Mononuclear cell (primary cell): ENCODE data around the gene AGER. TPM values are rescaled to one million over a fixed set of nuclear protein-coding genes. Genes with fewer than 3 reads are reported as not detected.

Experiments
- H3K27me3 ChIP-seq: 2 replicates; pipeline ENCODE4 v1.6.0; 2011; ENCODE audit warnings: low read length, control low read depth; ENCODE audit not compliant: insufficient read depth
- H3K4me1 ChIP-seq: 2 replicates; pipeline ENCODE4 v1.5.1; 2011; ENCODE audit warnings: mild to moderate bottlenecking, low read length, control low read depth; ENCODE audit not compliant: insufficient read depth
- H3K4me3 ChIP-seq: 2 replicates; pipeline ENCODE4 v1.5.1; 2011; ENCODE audit warnings: mild to moderate bottlenecking, low read length, moderate library complexity
- H3K9me3 ChIP-seq: 2 replicates; pipeline ENCODE4 v1.5.1; 2011; ENCODE audit warnings: low read depth, mild to moderate bottlenecking, control low read depth, low read length
- total RNA-seq: library from RNA; depleted of rRNA; stranded (reverse); fragments of >200 nt; gene quantifications from one replicate; pipeline ENCODE4 v1.2.3, GENCODE V29; 2012

Gene AGER
- total RNA-seq, 1 donor, result 1.5 TPM

- peaks cover 45% of the 10 kb centered on the region for H3K4me1 ChIP-seq
- no peaks in the 10 kb centered on the region for H3K27me3 ChIP-seq
- H3K4me3 ChIP-seq, result no peak overlapping the region
- no peaks in the 10 kb centered on the region for H3K9me3 ChIP-seq
These were observed 10.9 kb downstream of the AGER start for GRCh38 chr6:32173051-32173727.

- Histone ChIP-seq H3K27me3 (no peaks in the 10 kb centered on the region), H3K4me1 (peaks cover 30% of the 10 kb centered on the region), H3K4me3 (no peak overlapping the region), H3K9me3 (no peaks in the 10 kb centered on the region)
These were observed 12.8 kb downstream of the AGER start for GRCh38 chr6:32171234-32171633.

- Histone ChIP-seq H3K4me1 (peaks cover 24% of the 10 kb centered on the region), H3K9me3 (no peaks in the 10 kb centered on the region), H3K27me3 (no peaks in the 10 kb centered on the region), H3K4me3 (no peak overlapping the region)
These were observed 13.8 kb downstream of the AGER start for GRCh38 chr6:32170294-32170693.

GRCh38 chr6:32168807-32169591 is 15.1 kb downstream of the AGER start:
- Histone ChIP-seq H3K4me3 (no peak overlapping the region), H3K4me1 (peaks cover 13% of the 10 kb centered on the region), H3K9me3 (no peaks in the 10 kb centered on the region), H3K27me3 (no peaks in the 10 kb centered on the region)

GRCh38 chr6:32168350-32168749 is 15.7 kb downstream of the AGER start:
- Histone ChIP-seq H3K9me3 (no peaks in the 10 kb centered on the region), H3K27me3 (no peaks in the 10 kb centered on the region), H3K4me3 (no peak overlapping the region), H3K4me1 (peaks cover 7% of the 10 kb centered on the region)

GRCh38 chr6:32167761-32168262 is 16.2 kb downstream of the AGER start:
- no peaks in the 10 kb centered on the region for H3K9me3 ChIP-seq
- no peaks in the 10 kb centered on the region for H3K27me3 ChIP-seq
- no peak overlapping the region for H3K4me3 ChIP-seq
- H3K4me1 ChIP-seq, result peaks cover 1% of the 10 kb centered on the region

- Histone ChIP-seq H3K27me3 (no peaks in the 10 kb centered on the region), H3K4me3 (no peak overlapping the region), H3K9me3 (no peaks in the 10 kb centered on the region), H3K4me1 (no peaks in the 10 kb centered on the region)
These were observed 16.8 kb downstream of the AGER start for GRCh38 chr6:32167154-32167760.

GRCh38 chr6:32166411-32167061 is 17.5 kb downstream of the AGER start:
- no peaks in the 10 kb centered on the region for H3K4me1 ChIP-seq
- H3K9me3 ChIP-seq, result no peaks in the 10 kb centered on the region
- H3K4me3 ChIP-seq, result no peak overlapping the region
- no peaks in the 10 kb centered on the region for H3K27me3 ChIP-seq

GRCh38 chr6:32164295-32164694 is 19.8 kb downstream of the AGER start, which contains the start of gene EGFL8:
Gene EGFL8, plus strand, starts transcription at chr6:32164595. Its CDS starts 1,571 bp downstream, at chr6:32166166.
- Histone ChIP-seq H3K4me3 (no peak within 1 kb of the TSS), H3K27me3 (no peaks in the 10 kb centered on the region), H3K4me1 (no peaks in the 10 kb centered on the region), H3K9me3 (no peaks in the 10 kb centered on the region)

- H3K27me3 ChIP-seq, result no peaks in the 10 kb centered on the region
- no peaks in the 10 kb centered on the region for H3K4me1 ChIP-seq
- no peaks in the 10 kb centered on the region for H3K9me3 ChIP-seq
- H3K4me3 ChIP-seq, result no peak overlapping the region
These were observed 20.3 kb downstream of the AGER start for GRCh38 chr6:32163559-32164258.

- H3K4me3 ChIP-seq, result no peak overlapping the region
- peaks cover 2% of the 10 kb centered on the region for H3K27me3 ChIP-seq
- peaks cover 26% of the 10 kb centered on the region for H3K4me1 ChIP-seq
- no peaks in the 10 kb centered on the region for H3K9me3 ChIP-seq
These were observed 26.0 kb downstream of the AGER start for GRCh38 chr6:32158052-32158451.

GRCh38 chr6:32156891-32157290 is 27.2 kb downstream of the AGER start:
- peaks cover 31% of the 10 kb centered on the region for H3K4me1 ChIP-seq
- no peaks in the 10 kb centered on the region for H3K9me3 ChIP-seq

GRCh38 chr6:32154514-32155161 is 29.4 kb downstream of the AGER start:
- Histone ChIP-seq H3K4me3 (peak overlapping the region; percentile 49), H3K4me1 (peaks cover 31% of the 10 kb centered on the region)

More at GRCh38 chr6:32156891-32157290, 27.2 kb downstream of the AGER start:
- Histone ChIP-seq H3K27me3 (peaks cover 13% of the 10 kb centered on the region), H3K4me3 (no peak overlapping the region)

More at GRCh38 chr6:32154514-32155161, 29.4 kb downstream of the AGER start:
- peaks cover 27% of the 10 kb centered on the region for H3K27me3 ChIP-seq
- no peaks in the 10 kb centered on the region for H3K9me3 ChIP-seq
